Measurements from ENCODE around the gene MALRD1.

The MALRD1 gene

GRCh38 chr10:19580691-19581090 lies 532.1 kb downstream of the MALRD1 start:
- no peak for FAIRE-seq

GRCh38 chr10:19588608-19589007 lies 540.0 kb downstream of the MALRD1 start:
- FAIRE-seq, result no peak

- FAIRE-seq, result no peak
Observed at GRCh38 chr10:19592276-19592675, 543.7 kb downstream of the MALRD1 start.

GRCh38 chr10:19595212-19595845 lies 546.7 kb downstream of the MALRD1 start:
- FAIRE-seq, result no peak

- no peak for FAIRE-seq
Observed at GRCh38 chr10:19605806-19606205, 557.2 kb downstream of the MALRD1 start.

- no peak for FAIRE-seq
Observed at GRCh38 chr10:19606968-19607367, 558.4 kb downstream of the MALRD1 start.

- FAIRE-seq, result no peak
Observed at GRCh38 chr10:19611775-19612174, 563.2 kb downstream of the MALRD1 start.

GRCh38 chr10:19616966-19617365 lies 568.4 kb downstream of the MALRD1 start:
- FAIRE-seq, result no peak

GRCh38 chr10:19620811-19621210 lies 572.2 kb downstream of the MALRD1 start:
- no peak for FAIRE-seq

GRCh38 chr10:19623321-19623720 lies 574.7 kb downstream of the MALRD1 start:
- no peak for FAIRE-seq

- no peak for FAIRE-seq
Observed at GRCh38 chr10:19626156-19626555, 577.6 kb downstream of the MALRD1 start.

GRCh38 chr10:19628767-19629560 lies 580.4 kb downstream of the MALRD1 start:
- no peak for FAIRE-seq

- FAIRE-seq, result no peak
Observed at GRCh38 chr10:19629567-19629966, 581.0 kb downstream of the MALRD1 start.

GRCh38 chr10:19634163-19634562 lies 585.6 kb downstream of the MALRD1 start:
- FAIRE-seq, result no peak

GRCh38 chr10:19638182-19638895 lies 589.7 kb downstream of the MALRD1 start:
- no peak for FAIRE-seq

GRCh38 chr10:19638896-19639233 lies 590.3 kb downstream of the MALRD1 start:
- FAIRE-seq, result no peak

- no peak for FAIRE-seq
Observed at GRCh38 chr10:19640566-19641263, 592.1 kb downstream of the MALRD1 start.

GRCh38 chr10:19651549-19651948 lies 602.9 kb downstream of the MALRD1 start:
- no peak for FAIRE-seq

- no peak for FAIRE-seq
Observed at GRCh38 chr10:19652750-19653149, 604.1 kb downstream of the MALRD1 start.

GRCh38 chr10:19653931-19654330 lies 605.3 kb downstream of the MALRD1 start:
- FAIRE-seq, result no peak

- FAIRE-seq, result no peak
Observed at GRCh38 chr10:19654576-19654975, 606.0 kb downstream of the MALRD1 start.

GRCh38 chr10:19656420-19657042 lies 607.9 kb downstream of the MALRD1 start:
- no peak for FAIRE-seq

- FAIRE-seq, result no peak
Observed at GRCh38 chr10:19658131-19658530, 609.5 kb downstream of the MALRD1 start.
